GM15510 (cell line): ENCODE results near the gene PIGM.

Experiments
- POLR2A ChIP-seq: IDR thresholded peaks from 3 replicates; pipeline ENCODE4 v1.6.1; 2011; ENCODE audit warnings: borderline replicate concordance; ENCODE audit not compliant: insufficient read length; ENCODE audit errors: extremely low read depth

PIGM gene

GRCh38 chr1:160031365-160032164 is at the start of gene PIGM:
PIGM (minus strand) TSS chr1:160031990; CDS start chr1:160031739, 251 bp downstream.
- peak; percentile 75 for TF ChIP-seq POLR2A

GRCh38 chr1:160081261-160081936 is 49.6 kb upstream of the PIGM start, which contains the start of gene KCNJ9:
KCNJ9 (plus strand) TSS chr1:160081538; CDS start chr1:160084031, 2,493 bp downstream.
- no peak for TF ChIP-seq POLR2A

DNA sequence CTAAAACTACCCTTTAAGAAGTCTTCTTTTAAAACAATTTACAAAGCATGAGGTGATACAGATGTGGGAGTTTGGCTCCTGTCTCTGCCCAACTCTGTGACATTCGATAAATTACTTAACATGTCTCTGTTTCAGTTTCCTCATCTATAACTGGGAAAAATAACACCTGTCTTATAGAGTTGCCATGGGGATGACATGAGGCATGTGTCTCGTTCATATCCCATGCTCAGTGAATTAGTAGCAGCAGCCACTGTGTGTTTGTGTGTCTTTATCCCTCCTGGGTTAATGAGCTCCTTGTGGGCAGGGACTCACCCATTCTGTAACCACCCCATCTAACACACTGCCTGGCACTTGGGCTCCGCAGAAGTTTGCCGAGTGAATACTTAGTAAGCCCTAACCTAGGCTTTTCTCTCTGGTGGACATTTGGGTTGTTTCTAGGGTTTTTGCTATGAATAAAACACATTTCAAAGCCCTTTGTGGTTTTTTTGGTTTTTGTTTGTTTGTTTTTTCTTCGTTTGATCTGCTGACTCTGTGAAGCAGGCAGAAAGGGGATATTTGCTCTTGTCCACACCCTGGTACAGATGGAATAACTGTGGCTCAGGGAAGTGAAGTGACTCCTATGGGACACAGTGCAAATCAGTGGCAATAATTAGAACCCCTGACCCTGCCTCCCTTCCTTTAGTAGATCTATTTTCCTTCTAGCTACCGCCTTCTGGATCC is 48.8 kb upstream of the PIGM start:
- no peak for TF ChIP-seq POLR2A

DNA sequence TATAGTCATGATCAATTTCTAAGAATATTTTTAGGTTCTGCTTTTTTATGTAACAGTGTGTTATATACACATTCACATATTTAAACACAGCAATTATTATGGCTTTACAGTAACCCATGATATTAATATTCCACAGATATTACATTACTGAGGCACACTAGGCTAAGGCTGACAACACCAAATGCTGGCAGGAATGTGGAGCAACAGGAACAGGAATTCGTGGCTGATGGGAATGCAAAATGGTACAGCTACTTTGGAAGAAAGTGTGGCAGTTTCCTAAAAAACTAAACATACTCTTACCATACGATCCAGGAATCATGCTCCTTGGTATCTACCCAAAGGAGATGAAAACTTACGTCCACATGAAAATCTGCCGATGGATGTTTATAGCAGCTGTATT is 47.7 kb upstream of the PIGM start:
- no peak for TF ChIP-seq POLR2A

DNA sequence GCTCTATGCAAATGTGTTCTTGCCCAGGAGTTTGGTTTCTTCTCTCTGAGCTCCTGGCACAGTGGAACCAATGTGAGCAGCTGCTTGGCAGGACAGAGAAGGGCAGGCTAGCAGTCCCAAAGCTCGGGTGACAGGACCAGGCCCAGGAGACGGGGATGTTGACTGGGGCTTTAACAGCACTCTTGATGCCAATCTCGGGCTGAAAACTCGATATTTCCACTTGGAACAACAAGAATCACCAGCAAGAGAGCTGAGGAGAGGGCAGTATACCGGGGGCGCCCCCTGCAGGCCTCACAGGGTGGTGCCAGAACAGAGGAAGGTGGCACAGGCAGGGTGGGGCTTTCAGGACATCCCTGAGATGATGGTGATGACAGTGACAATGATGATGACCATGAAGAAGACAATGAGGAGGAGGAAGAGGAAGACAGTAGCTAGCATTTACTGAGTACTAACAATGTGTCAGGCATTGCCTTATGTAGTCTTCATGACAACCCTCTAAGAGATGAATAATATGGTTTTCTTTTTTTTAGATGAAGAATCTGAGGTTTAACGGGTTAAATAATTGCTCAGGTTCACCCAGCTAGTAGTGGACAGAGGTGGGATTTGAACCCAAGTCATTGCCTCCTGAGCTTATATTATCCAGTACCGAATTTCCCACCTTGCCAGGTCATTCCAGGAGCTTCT is 46.9 kb upstream of the PIGM start:
- TF ChIP-seq POLR2A, result no peak

- no peak for TF ChIP-seq POLR2A
These were observed 45.7 kb upstream of the PIGM start for GRCh38 chr1:160077486-160077885.

GRCh38 chr1:160076295-160076694 is 44.5 kb upstream of the PIGM start:
- no peak for TF ChIP-seq POLR2A

- TF ChIP-seq POLR2A, result no peak
These were observed 44.0 kb upstream of the PIGM start for GRCh38 chr1:160075836-160076235.

GRCh38 chr1:160074865-160075264 is 43.1 kb upstream of the PIGM start:
- TF ChIP-seq POLR2A, result no peak

- TF ChIP-seq POLR2A, result no peak
These were observed 39.5 kb upstream of the PIGM start for GRCh38 chr1:160071289-160071688.

GRCh38 chr1:160070243-160071163 is 38.7 kb upstream of the PIGM start:
- TF ChIP-seq POLR2A, result no peak

- TF ChIP-seq POLR2A, result no peak
These were observed 37.9 kb upstream of the PIGM start, which contains the start of gene KCNJ10 for GRCh38 chr1:160069460-160070231. KCNJ10 (minus strand) TSS chr1:160070160; CDS start chr1:160042532, 27,628 bp downstream.

- TF ChIP-seq POLR2A, result no peak
These were observed 36.4 kb upstream of the PIGM start for GRCh38 chr1:160068225-160068624.
